ENCODE results near the gene SLA2.

SLA2 gene

DNA sequence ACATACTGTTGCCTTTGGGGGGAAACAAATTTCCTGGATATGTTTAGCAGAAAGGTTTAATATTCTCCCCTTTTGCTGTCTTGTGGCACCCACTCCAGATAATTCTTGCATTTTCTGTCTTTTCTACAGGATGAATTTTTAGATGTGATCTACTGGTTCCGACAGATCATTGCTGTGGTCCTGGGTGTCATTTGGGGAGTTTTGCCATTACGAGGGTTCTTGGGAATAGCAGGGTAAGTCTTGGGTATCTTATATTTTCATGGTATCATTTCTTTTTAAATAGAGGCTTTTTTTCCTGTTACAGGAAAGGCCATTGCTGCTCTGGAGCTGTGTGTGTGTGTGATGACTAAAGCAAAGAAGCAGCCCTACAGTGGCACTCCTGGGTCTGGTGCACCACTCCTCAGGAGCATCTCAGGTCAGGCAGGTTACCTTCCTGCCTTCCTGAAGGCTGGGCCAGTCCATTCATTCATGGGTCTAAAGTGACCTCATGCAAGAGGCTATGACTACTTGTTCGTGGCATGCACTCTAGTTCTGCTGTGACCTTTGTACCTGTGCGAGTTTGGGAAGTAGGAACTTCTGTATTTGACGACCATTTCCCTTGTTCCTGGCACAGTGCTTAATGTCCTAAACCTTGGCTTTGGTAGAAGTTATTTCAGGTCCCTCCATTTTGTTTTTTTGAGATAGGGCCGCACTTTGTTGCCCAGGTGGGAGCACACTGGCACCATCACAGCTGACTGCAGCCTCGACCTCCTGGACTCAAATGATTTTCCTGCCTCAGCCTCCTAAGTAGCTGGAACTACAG is 38.2 kb downstream of the SLA2 start:
- Mint-ChIP-seq H3K36me3 (peaks cover 2% of the 10 kb centered on the region), H3K27me3 (no peaks in the 10 kb centered on the region), H3K27ac (peak overlapping the region; percentile 91), H3K4me1 (ENCODE audit: low read depth) (peaks cover 26% of the 10 kb centered on the region), H3K9me3 (ENCODE audit: low read depth) (no peaks in the 10 kb centered on the region), H3K4me3 (peak overlapping the region; percentile 95)

DNA sequence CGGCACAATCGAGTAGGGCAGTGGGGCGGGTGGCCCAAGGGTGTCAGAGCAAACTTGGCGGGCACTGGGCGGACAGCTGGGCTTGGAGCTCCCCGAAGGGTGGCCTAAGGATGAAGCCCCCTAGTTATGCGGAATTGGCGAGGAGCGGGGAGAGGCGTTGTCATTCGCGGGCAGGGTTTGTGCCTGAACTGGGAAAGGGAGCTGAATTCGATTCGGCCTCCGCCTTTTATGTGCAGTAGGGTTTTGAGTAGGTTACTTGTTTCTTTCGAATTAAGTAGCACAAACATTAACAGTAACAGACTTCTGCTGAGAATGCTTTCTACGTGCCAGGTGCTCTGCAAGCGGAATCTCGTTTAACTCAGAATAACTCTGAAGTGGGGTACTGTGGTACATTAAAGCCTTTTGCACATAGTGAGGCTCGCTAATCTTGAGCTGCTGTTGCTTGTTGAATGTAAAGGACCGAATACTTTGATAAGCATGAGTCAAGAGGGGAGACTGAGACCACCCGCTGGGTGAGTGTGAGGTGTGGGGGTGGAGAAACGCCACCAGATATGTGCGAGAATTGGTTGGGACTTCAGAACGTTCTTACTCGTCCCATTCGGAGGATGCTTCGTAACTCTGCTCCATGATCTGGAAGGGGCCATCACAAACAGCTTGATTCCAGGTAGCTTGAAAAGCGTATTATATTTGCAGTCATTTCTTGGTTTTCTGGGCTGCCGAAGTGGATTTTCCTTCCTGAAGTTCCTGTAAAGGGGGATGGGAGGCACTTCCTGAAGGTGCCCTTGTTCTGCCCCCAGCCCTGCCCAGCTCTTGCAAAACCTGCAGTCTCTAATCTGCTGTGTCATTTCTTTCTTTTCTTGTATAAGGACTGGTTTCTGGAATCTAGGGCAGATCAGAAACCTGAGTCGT is 39.6 kb downstream of the SLA2 start:
- H3K4me3 Mint-ChIP-seq, result peak overlapping the region; percentile 95
- H3K27me3 Mint-ChIP-seq, result no peaks in the 10 kb centered on the region
- H3K36me3 Mint-ChIP-seq, result no peaks in the 10 kb centered on the region
- H3K27ac Mint-ChIP-seq, result peak overlapping the region; percentile 91
- H3K9me3 Mint-ChIP-seq (ENCODE audit: low read depth), result no peaks in the 10 kb centered on the region
- peaks cover 23% of the 10 kb centered on the region for H3K4me1 Mint-ChIP-seq (ENCODE audit: low read depth)

DNA sequence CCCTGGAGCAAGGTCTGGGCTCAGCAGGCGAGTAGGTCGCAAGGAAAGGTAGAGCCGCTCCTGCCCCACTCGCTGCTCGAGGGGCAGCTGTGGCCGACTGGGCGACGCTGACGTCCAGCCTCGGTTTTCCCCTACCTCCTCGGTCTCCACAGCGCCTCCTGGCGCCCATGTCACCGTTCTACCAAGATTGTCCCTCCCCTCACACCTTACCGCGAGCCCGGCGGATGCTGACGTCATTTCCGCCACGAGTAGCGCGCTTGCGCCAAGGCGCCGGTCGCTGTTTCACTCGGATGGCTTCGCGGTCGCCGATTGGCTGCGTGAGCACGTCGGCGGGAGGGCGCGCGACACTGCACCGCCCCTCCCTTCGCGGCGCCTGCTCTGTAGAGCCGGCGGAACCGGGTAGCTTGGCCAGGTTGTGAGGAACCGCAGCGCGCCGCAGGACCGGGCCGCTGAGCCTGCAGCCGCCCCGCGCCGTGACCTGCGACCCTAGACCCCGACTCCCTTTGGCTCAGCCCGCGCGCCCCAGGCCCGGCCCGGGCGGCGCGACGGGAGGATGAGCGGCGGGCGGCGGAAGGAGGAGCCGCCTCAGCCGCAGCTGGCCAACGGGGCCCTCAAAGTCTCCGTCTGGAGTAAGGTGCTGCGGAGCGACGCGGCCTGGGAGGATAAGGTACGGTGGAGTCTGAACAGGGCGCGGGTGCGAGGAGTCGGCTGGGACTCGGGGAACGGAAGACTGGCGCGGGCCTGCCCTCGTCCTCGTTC is 40.4 kb downstream of the SLA2 start, which contains the start of gene RAB5IF:
Gene RAB5IF, plus strand, starts transcription at position 381 of the 759 bp plus-strand sequence. Its CDS starts 173 bp downstream, at position 554.
- H3K27ac Mint-ChIP-seq, result peak within 1 kb of the TSS; percentile 93
- H3K27me3 Mint-ChIP-seq, result no peaks in the 10 kb centered on the region
- peak within 1 kb of the TSS; percentile 95 for H3K4me3 Mint-ChIP-seq
- peaks cover 24% of the 10 kb centered on the region for H3K4me1 Mint-ChIP-seq (ENCODE audit: low read depth)
- no peaks in the 10 kb centered on the region for H3K36me3 Mint-ChIP-seq
- no peaks in the 10 kb centered on the region for H3K9me3 Mint-ChIP-seq (ENCODE audit: low read depth)

DNA sequence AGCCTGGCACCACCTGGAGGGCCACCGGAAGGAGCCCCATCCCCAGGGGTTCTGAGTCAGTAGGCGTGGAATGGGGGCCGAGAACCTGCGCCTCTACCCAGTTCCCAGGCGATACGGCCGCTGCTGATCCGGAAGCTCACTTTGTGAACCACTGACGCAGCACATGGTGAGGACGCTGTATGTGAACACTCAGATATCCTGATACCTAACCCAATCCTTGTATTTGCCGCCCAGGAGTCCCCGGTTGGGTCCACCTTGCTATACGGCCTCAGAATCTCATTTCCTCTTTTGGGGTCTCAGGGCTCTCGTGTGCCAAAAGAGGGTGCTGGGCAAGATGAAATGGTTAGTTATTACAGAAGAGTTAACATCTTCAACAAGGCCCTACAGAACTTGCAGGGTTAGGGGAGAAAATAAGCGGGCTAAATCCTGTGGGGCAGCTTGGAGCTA is 41.0 kb downstream of the SLA2 start:
- Mint-ChIP-seq H3K9me3 (ENCODE audit: low read depth) (no peaks in the 10 kb centered on the region), H3K36me3 (no peaks in the 10 kb centered on the region), H3K4me3 (peak overlapping the region; percentile 95), H3K4me1 (ENCODE audit: low read depth) (peaks cover 26% of the 10 kb centered on the region), H3K27ac (peak overlapping the region; percentile 93), H3K27me3 (no peaks in the 10 kb centered on the region)

DNA sequence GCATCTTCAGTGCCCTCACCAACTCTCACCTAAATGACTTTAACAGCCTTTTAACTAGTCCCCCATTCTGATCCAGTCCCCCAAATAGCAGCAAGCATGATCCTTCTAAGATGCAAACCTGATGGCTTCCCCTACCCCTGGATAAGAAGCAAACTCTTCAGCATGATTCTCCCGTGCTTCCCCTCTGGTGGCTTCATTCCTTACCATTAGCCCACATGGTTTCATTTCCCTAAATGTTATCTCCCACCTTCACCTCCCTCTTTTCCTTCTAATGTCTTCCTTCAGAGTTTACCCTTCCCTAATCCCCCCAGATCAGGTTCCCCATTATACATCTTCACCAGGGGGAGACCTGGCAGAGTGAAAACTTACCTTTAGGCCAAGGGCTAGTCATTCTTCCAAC is 44.5 kb downstream of the SLA2 start:
- H3K4me3 Mint-ChIP-seq, result no peak overlapping the region
- no peaks in the 10 kb centered on the region for H3K36me3 Mint-ChIP-seq
- H3K27ac Mint-ChIP-seq, result no peak overlapping the region
- no peaks in the 10 kb centered on the region for H3K9me3 Mint-ChIP-seq (ENCODE audit: low read depth)
- peaks cover 15% of the 10 kb centered on the region for H3K4me1 Mint-ChIP-seq (ENCODE audit: low read depth)
- no peaks in the 10 kb centered on the region for H3K27me3 Mint-ChIP-seq

DNA sequence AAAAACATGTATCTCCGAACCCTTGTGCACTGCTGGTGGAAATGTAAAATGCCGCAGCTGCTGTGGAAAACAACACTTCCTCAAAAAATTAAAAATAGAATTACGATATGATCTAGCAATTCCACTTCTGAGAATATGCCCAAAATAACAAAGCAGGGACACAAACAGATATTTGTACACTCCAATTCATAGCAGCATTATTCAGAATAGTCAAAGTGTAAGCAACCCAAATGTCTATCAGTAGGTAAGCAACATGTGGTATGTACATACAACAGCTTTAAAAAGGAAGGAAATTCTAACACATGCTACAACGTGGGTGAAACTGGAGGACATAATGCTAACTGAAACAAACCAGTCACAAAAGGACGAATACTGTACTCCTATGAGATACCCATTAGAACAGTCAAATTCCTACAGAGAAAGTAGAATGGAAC is 46.1 kb downstream of the SLA2 start:
- H3K4me1 Mint-ChIP-seq (ENCODE audit: low read depth), result peaks cover 22% of the 10 kb centered on the region
- H3K27me3 Mint-ChIP-seq, result no peaks in the 10 kb centered on the region
- H3K27ac Mint-ChIP-seq, result no peak overlapping the region
- H3K36me3 Mint-ChIP-seq, result peaks cover 3% of the 10 kb centered on the region
- H3K4me3 Mint-ChIP-seq, result peak overlapping the region; percentile 46
- no peaks in the 10 kb centered on the region for H3K9me3 Mint-ChIP-seq (ENCODE audit: low read depth)

DNA sequence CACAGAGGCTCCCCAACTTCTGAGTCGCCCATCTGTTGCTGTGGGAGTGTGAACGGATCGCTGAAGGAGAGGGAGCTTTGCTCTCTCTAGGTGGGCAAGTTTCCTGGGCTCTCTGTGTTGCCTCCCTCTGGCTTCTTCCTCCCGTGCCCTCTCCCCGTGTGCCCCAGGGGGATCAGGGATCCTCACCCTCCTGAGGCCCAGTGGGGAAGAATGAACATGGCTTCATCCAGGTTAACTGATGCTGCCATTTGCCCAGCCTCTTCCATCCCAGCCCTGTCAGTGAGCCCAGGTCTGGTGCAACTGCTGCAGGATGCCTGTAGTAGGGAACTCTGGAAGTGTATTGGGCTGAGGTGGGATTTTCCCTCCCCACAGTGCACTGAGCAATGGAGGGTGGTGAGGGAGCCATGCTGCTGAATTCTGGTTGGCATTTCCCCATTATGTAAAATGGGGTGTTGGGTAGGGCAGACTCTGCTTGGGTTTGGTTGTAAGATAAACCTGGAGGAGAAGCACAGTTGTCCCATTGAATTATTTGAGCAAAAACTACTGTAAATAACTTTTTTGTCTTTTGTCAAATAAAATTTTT is 52.6 kb downstream of the SLA2 start:
- Mint-ChIP-seq H3K4me1 (ENCODE audit: low read depth) (peaks cover 54% of the 10 kb centered on the region), H3K27ac (peak overlapping the region; percentile 90), H3K4me3 (peak overlapping the region; percentile 12), H3K36me3 (peaks cover 6% of the 10 kb centered on the region), H3K27me3 (no peaks in the 10 kb centered on the region), H3K9me3 (ENCODE audit: low read depth) (no peaks in the 10 kb centered on the region)

DNA sequence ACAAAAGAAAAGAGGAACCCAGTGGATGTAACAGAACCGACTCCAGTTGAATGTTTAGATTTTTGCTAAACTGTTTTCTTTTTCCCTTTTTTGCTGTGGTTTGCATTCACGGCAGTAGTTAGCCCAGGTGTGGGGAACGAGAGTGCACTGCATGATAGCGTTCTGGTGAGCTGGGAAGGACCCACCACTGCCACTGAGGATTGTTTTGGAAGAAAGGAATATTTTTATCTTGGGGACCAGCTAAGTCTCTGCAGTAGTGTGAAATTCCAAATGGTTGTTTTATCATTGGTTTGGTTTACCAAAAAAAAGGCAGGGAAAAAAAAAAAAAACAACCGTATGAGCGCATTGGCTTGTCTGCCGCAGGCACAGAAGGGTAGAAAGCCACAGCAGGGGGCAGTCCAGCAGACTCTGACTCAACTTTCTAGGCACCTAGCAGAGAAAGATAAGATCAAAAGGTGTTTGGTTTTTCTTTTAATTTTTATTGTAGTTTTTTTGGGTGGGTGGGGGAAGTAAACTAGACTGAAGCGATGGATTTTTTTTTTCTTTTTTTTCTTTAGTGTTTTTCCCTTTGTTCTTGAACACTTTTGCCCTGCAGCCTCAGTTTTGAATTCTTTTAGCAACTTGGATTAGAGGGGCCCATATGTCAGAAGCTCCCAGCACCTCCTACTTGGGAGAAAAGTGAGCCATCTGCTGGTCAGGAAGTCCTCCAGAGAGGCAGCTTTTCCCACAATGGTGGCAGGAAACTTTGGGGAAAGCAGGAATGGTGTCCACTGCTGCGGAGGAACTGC is 53.9 kb downstream of the SLA2 start:
- peaks cover 6% of the 10 kb centered on the region for H3K36me3 Mint-ChIP-seq

DNA sequence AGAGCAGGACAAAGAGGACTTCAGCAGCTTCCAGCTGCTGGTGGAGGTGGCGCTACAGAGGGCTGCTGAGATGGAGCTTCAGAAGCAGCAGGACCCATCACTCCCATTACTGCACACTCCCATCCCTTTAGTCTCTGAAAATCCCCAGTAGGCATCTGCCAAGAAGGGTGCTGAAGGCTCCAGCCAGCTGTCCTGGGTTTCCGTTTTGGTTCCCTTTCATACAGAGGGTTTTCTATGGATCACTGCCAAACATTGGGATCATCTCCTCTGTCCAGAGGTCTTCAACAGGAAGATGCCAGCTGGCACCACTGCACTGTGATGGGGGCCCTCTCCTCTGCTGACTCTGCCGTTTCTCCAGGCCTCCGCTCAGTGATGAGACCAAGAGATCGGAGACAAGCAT is 54.7 kb downstream of the SLA2 start:
- H3K4me3 Mint-ChIP-seq, result peak overlapping the region; percentile 79
- no peaks in the 10 kb centered on the region for H3K9me3 Mint-ChIP-seq (ENCODE audit: low read depth)
- no peaks in the 10 kb centered on the region for H3K27me3 Mint-ChIP-seq
- H3K27ac Mint-ChIP-seq, result peak overlapping the region; percentile 90
- H3K4me1 Mint-ChIP-seq (ENCODE audit: low read depth), result peaks cover 67% of the 10 kb centered on the region
- peaks cover 6% of the 10 kb centered on the region for H3K36me3 Mint-ChIP-seq

More for the DNA sequence above, 53.9 kb downstream of the SLA2 start:
- H3K4me3 Mint-ChIP-seq, result peak overlapping the region; percentile 79
- H3K9me3 Mint-ChIP-seq (ENCODE audit: low read depth), result no peaks in the 10 kb centered on the region
- peaks cover 62% of the 10 kb centered on the region for H3K4me1 Mint-ChIP-seq (ENCODE audit: low read depth)
- peak overlapping the region; percentile 90 for H3K27ac Mint-ChIP-seq
- no peaks in the 10 kb centered on the region for H3K27me3 Mint-ChIP-seq

DNA sequence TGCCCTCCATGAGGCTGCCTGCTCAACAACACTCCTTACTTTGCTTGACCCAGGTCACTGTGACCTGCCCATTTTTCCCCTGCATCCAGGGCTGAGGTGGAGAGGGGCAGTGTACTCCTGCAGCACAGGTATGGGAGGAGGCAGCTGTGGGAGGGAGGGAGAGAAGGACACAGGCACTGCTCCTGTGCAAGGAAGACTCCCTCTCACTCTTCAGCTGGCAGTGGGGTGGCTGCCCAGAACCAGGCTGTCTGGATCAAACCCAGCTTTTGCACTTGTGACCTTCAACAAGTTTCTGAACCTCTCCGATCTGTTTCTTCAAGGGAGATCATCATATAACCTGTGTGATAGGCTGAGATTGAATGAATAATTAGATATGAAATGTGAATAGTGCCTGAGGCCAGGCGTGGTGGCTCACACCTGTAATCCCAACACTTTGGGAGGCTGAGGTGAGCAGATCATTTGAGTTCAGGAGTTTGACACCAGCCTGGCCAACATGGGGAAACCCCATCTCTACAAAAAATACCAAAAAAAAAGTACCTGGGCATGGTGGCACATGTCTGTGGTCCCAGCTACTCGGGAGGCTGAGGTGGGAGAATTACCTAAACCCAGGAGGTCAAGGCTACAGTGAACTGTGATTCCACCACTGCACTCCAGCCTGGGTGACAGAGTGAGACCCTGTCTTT is 58.5 kb downstream of the SLA2 start:
- H3K36me3 Mint-ChIP-seq, result peaks cover 2% of the 10 kb centered on the region
- no peak overlapping the region for H3K4me3 Mint-ChIP-seq
- H3K9me3 Mint-ChIP-seq (ENCODE audit: low read depth), result no peaks in the 10 kb centered on the region

DNA sequence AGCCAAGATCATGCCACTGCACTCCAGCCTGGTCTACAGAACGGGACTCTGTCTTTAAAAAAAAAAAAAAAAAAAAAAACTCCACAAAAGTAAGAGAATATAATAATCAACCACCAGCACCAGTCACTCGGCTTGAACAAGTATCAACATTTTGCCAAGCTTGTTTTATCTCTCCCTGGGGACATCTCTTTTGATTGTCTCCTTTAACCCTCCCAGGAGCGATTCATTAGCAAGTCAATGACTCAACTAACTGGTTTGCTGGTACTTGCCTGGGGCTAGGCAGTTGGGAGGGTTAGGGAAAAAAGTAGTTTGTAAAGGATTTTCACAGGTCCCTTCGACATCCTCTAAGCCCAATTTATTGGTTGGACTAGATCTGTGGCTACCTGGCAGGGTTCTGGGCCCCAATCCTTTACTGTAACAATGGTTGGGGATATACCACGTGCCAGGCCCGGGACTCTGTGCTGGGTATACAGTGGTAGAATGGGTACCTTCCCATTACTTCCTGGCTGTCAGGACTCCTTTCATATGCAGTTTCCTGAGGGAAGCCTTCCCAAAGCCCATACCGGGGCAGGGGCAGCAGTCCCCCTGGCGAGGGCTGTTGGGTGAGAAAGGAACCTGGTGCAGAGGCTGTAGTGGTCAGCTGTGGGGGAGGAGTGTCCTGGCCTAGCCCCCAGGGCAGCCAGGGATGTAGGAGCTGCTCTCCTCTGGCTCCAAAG is 60.4 kb downstream of the SLA2 start:
- H3K4me1 Mint-ChIP-seq (ENCODE audit: low read depth), result peaks cover 34% of the 10 kb centered on the region
- H3K36me3 Mint-ChIP-seq, result peaks cover 2% of the 10 kb centered on the region
- no peak overlapping the region for H3K4me3 Mint-ChIP-seq
- peak overlapping the region; percentile 22 for H3K27ac Mint-ChIP-seq
- H3K9me3 Mint-ChIP-seq (ENCODE audit: low read depth), result no peaks in the 10 kb centered on the region
- no peaks in the 10 kb centered on the region for H3K27me3 Mint-ChIP-seq

More for the DNA sequence above, 58.5 kb downstream of the SLA2 start:
- Mint-ChIP-seq H3K27ac (peak overlapping the region; percentile 70), H3K27me3 (no peaks in the 10 kb centered on the region), H3K4me1 (ENCODE audit: low read depth) (peaks cover 39% of the 10 kb centered on the region)

DNA sequence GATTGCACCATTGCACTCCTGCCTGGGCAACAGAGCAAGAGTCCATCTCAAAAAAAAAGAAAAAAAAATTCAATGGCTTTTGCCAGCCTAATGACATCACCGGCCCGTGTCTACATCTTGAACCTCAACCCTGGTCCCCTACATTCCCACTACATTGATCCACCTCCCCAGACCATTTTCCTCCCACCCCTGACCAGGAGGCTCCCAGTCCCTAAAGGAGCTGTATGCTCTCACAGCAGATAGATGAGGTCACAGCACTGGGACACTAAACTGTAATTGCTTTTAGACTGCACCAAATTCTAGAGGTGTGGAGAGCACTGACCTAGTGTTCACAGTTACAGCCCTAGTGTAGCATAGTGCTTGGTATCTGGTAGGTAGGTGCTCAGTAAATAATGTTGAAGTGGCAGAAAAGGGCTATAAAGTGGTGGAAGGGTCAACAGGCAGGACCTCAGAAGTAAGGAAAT is 61.9 kb downstream of the SLA2 start:
- Mint-ChIP-seq H3K9me3 (ENCODE audit: low read depth) (no peaks in the 10 kb centered on the region), H3K36me3 (peaks cover 5% of the 10 kb centered on the region), H3K4me3 (no peak overlapping the region), H3K27me3 (no peaks in the 10 kb centered on the region), H3K4me1 (ENCODE audit: low read depth) (peaks cover 40% of the 10 kb centered on the region), H3K27ac (peak overlapping the region; percentile 70)

All from activated naive CD8-positive, alpha-beta T cell (primary cell).